LoVo (cell line): ENCODE measurements around the gene CBFA2T2.
"Not testable (repeated sequence)": the region's sequence is repeated elsewhere in the genome, so short reads cannot be mapped to it uniquely, and the experiment has no call there.

ENCODE experiments used
- DNase-seq: peaks from one replicate; pipeline ENCODE4 v3.0.0-alpha.2; 2016; ENCODE audit warnings: low spot score

The CBFA2T2 gene

GRCh38 chr20:33698966-33699365 lies 209.1 kb downstream of the CBFA2T2 start:
- not testable (repeated sequence) for DNase-seq
